Common myeloid progenitor, CD34-positive (primary cell): ENCODE results near the gene CLNK.

ENCODE experiments used
- CTCF ChIA-PET: fragments of 350-600 bp; sonication (Branson Sonifier 250); formaldehyde crosslinking; loops from one replicate; lab custom pipeline; 2021; ENCODE audit warnings: antibody characterized with exemption; lab: Charles Lee
- POLR2A ChIA-PET: fragments of 350-600 bp; sonication (Branson Sonifier 250); formaldehyde crosslinking; loops from one replicate; lab custom pipeline; 2021; ENCODE audit warnings: antibody characterized with exemption; lab: Charles Lee
- DNase-seq, 3 donors: peaks; one replicate each; pipeline versions ENCODE4 v3.0.0 to v3.0.0-alpha.2; 2013
- H3K27ac ChIP-seq, 2 experiments: 1 replicate in 1 of 2; 2 replicates in 1 of 2; pipeline ENCODE4 v1.7.0; 2013; ENCODE audit warnings: inconsistent platforms in 2 of 2, low read length in 2 of 2, mild to moderate bottlenecking in 2 of 2, low read depth in 1 of 2, moderate library complexity in 1 of 2; ENCODE audit not compliant: severe bottlenecking in 2 of 2, insufficient read depth in 1 of 2, poor library complexity in 1 of 2
- H3K27me3 ChIP-seq, 5 experiments: replicated peaks in 2 of 5; 1 replicate in 3 of 5; 2 replicates in 2 of 5; pipeline versions ENCODE4 v1.6.1 to v1.7.0; 2013; ENCODE audit warnings: low read length in 4 of 5, mild to moderate bottlenecking in 2 of 5, moderate library complexity in 2 of 5, inconsistent platforms in 1 of 5; ENCODE audit not compliant: insufficient read depth in 5 of 5, control insufficient read depth in 4 of 5
- H3K36me3 ChIP-seq, 4 experiments: 1 replicate in 2 of 4; 2 replicates in 2 of 4; pipeline versions ENCODE4 v1.6.1 to v1.7.0; 2013; ENCODE audit warnings: low read length in 3 of 4, control low read depth in 1 of 4, mild to moderate bottlenecking in 1 of 4; ENCODE audit not compliant: control insufficient read depth in 4 of 4, insufficient read depth in 4 of 4
- H3K4me1 ChIP-seq, 4 experiments: 1 replicate in 3 of 4; 2 replicates in 1 of 4; pipeline versions ENCODE4 v1.6.1 to v1.7.1; 2013; ENCODE audit warnings: low read length in 3 of 4, mild to moderate bottlenecking in 3 of 4, control low read depth in 1 of 4, inconsistent platforms in 1 of 4, moderate library complexity in 1 of 4; ENCODE audit not compliant: control insufficient read depth in 4 of 4, insufficient read depth in 4 of 4; ENCODE audit errors: control extremely low read depth in 1 of 4
- H3K4me3 ChIP-seq, 7 experiments: 1 replicate in 4 of 7; 2 replicates in 3 of 7; pipeline versions ENCODE4 v1.5.1 to v1.7.0; 2013; ENCODE audit warnings: mild to moderate bottlenecking in 7 of 7, low read length in 6 of 7, moderate library complexity in 6 of 7, inconsistent platforms in 2 of 7, low read depth in 2 of 7, control low read depth in 1 of 7; ENCODE audit not compliant: insufficient read depth in 4 of 7, control insufficient read depth in 1 of 7; ENCODE audit errors: extremely low read depth in 1 of 7
- H3K9me3 ChIP-seq, 5 experiments: 1 replicate in 4 of 5; 2 replicates in 1 of 5; pipeline versions ENCODE4 v1.6.1 to v1.7.1; 2013; ENCODE audit warnings: low read length in 4 of 5, mild to moderate bottlenecking in 2 of 5, inconsistent platforms in 1 of 5, low read depth in 1 of 5, moderate library complexity in 1 of 5; ENCODE audit not compliant: control insufficient read depth in 4 of 5, insufficient read depth in 2 of 5; ENCODE audit errors: control extremely low read depth in 1 of 5
- WGBS: methylation state at CpG from one replicate; pipeline ENCODE4 v1.1.5; 2013; ENCODE audit not compliant: insufficient coverage; 5-methylcytosine and 5-hydroxymethylcytosine counted together

Gene CLNK

GRCh38 chr4:10529291-10530136 lies 155.1 kb downstream of the CLNK start:
- WGBS, result 100% methylated on average over 1 of the region's 2 CpGs
- Histone ChIP-seq H3K4me3 (no peak overlapping the region), H3K36me3 (no peaks in the 10 kb centered on the region), H3K27ac (no peak overlapping the region), H3K4me1 (no peaks in the 10 kb centered on the region), H3K9me3 (no peaks in the 10 kb centered on the region), H3K27me3 (no peaks in the 10 kb centered on the region)
- DNase-seq, result no peak
- POLR2A ChIA-PET, result no interaction called here
- CTCF ChIA-PET, result interaction anchor here (1.7 kb wide), 1 partner anchor 9 kb away, joined by 5 read pairs; no protein-coding TSS in a partner anchor

DNA sequence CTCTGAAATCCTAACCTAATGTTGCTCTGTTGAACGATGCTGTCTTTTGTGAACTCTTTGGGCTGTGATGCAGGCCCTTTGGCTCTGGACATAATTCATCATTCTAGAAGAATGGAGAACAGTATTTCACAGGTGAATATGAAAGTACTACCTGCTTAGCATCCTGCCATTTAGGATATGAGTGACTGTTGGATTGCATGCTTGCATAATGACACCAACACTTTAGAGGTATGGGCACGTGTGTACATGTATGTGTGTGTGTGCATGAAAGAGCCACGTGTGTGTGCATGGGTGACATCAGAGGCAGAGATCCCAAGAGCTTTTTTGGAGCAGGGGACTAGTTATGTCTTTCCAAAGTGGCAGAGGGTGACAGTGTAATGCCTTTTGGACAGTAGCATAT lies 157.1 kb downstream of the CLNK start:
- ChIA-PET CTCF (no interaction called here), POLR2A (no interaction called here)
- no peak for DNase-seq
- no peaks in the 10 kb centered on the region for H3K36me3 ChIP-seq
- 92% methylated on average over 3 of the region's 3 CpGs for WGBS
- H3K27me3 ChIP-seq, result no peaks in the 10 kb centered on the region
- no peak overlapping the region for H3K27ac ChIP-seq
- H3K4me3 ChIP-seq, result no peak overlapping the region
- H3K4me1 ChIP-seq, result no peaks in the 10 kb centered on the region
- no peaks in the 10 kb centered on the region for H3K9me3 ChIP-seq

DNA sequence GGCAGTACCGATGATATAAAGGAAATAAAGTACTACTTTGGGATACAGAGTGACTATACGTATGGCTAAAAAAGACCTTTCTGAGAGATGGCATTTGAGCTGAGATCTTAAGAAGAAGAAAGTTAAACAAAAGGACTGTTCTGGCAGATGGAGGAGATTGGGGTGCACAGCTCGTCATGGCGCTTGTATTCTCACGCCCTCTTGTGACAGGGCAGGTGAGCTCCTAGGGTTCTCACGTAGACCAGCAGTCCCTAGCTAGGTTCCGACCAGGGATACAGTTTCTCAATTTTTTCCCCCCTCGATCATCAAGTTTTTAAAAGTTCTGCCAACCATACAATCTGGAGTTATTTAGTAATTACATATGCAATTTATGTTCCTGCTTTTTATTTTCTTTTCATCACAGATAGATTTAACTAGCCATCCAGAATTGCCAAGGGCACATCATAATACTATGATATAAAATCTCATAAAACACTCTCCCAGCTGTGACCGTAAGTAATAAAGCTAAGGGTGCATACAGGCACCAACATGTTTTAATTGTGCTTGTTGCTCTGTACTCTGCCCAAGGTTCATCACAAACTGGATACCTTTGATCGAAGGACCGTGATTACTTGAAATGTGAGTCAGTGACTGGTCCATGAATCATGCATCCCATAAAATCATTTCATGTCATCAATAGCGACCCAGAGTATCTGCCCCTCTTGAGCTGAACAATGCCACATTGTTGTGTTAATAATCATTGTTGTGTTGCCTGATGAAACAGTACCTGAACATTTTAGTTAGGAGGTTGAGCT lies 157.9 kb downstream of the CLNK start:
- ChIA-PET POLR2A (no interaction called here), CTCF (interaction anchor here (0.6 to 2.2 kb wide), 4 partner anchors 11 to 23 kb away, joined by 3 to 6 read pairs (median 4); no protein-coding TSS in a partner anchor)
- Histone ChIP-seq H3K27ac (no peak overlapping the region), H3K4me3 (no peak overlapping the region), H3K4me1 (no peaks in the 10 kb centered on the region), H3K27me3 (no peaks in the 10 kb centered on the region), H3K9me3 (no peaks in the 10 kb centered on the region), H3K36me3 (no peaks in the 10 kb centered on the region)
- WGBS, result 95% methylated on average over 6 of the region's 12 CpGs
- DNase-seq, result no peak

DNA sequence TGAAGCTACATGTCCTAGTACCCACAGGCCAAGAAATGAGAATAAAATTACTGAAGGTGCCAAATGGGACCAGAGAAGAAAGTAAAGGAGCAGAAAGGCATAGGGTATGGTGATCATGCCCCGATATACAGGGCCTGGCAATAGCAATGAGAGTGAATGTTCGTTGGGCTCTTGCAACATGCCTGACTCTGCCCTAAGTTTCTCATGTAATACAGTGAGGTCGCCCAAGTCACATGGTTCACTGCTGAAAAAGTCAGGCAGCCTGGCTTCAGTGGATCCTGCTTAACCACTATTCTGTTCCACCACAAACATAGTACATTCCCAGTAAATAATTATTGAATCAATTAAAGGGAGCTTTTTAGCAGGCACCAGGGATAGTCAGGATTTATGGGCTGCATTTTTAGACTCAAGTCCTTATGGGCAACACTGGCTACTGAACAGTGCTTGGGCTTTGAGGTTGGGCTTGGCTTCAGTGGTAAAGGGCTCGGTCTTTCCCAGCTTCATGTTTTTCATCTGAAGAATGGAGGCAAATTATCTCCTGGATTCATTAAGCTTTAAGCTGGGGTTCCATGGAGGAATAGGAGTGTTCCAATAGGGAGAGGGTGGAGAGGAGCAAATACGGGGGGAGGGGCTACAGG lies 160.3 kb downstream of the CLNK start:
- H3K4me1 ChIP-seq, result no peaks in the 10 kb centered on the region
- no peaks in the 10 kb centered on the region for H3K9me3 ChIP-seq
- no peak for DNase-seq
- no peaks in the 10 kb centered on the region for H3K36me3 ChIP-seq
- ChIA-PET POLR2A (no interaction called here), CTCF (interaction anchor here (1.3 kb wide), 1 partner anchor 11 kb away, joined by 4 read pairs; no protein-coding TSS in a partner anchor)
- no peak overlapping the region for H3K27ac ChIP-seq
- WGBS, result 95% methylated on average over 5 of the region's 5 CpGs
- H3K4me3 ChIP-seq, result no peak overlapping the region
- H3K27me3 ChIP-seq, result no peaks in the 10 kb centered on the region

DNA sequence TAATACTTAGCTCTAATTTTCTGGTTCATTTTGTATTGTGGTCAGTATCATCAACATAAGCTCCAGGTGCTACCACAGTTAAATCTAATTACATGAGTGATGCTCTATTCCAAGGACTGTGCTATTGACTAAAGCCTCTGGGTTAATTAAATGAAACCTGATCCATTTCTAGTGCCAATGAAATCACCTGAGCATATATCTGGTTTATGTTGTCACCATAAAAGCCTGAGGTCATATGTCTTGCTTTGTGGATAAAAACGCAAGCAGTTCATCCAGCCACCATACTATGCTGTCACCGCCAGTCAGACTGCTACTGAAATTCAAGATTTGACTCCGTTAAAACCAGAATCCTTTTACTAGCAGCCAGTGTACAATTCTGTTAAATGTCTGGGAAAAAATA lies 163.1 kb downstream of the CLNK start:
- Histone ChIP-seq H3K27ac (no peak overlapping the region), H3K4me3 (no peak overlapping the region), H3K27me3 (no peaks in the 10 kb centered on the region), H3K36me3 (no peaks in the 10 kb centered on the region), H3K4me1 (no peaks in the 10 kb centered on the region), H3K9me3 (no peaks in the 10 kb centered on the region)
- POLR2A ChIA-PET, result no interaction called here
- 100% methylated on average over 1 of the region's 3 CpGs for WGBS
- no peak for DNase-seq
- CTCF ChIA-PET, result no interaction called here

GRCh38 chr4:10509733-10510132 lies 174.8 kb downstream of the CLNK start:
- H3K4me3 ChIP-seq, result no peak overlapping the region
- CTCF ChIA-PET, result no interaction called here
- no peak overlapping the region for H3K27ac ChIP-seq
- no peak for DNase-seq
- H3K36me3 ChIP-seq, result peaks cover 0 to 3% (median 0%) of the 10 kb centered on the region in 4 experiments
- H3K27me3 ChIP-seq, result no peaks in the 10 kb centered on the region
- peaks cover 0 to 14% (median 9%) of the 10 kb centered on the region in 5 experiments for H3K9me3 ChIP-seq
- no peaks in the 10 kb centered on the region for H3K4me1 ChIP-seq
- WGBS, result 100% methylated on average over 2 of the region's 3 CpGs
- POLR2A ChIA-PET, result no interaction called here
